HG03039 (cell line): ENCODE results near the gene CLMP.
A peak's percentile ranks its signal among the peaks of the same experiment; 100 is the strongest.
"Not testable (repeated sequence)": the region's sequence is repeated elsewhere in the genome, so short reads cannot be mapped to it uniquely, and the experiment has no call there.

Source experiments
- ATAC-seq: cut with Tn5 transposase; IDR thresholded peaks from one replicate; pipeline ENCODE4 v1.9.1; 2021; ENCODE audit warnings: mild to moderate bottlenecking, moderate library complexity; ENCODE audit not compliant: unreplicated experiment

CLMP gene

DNA sequence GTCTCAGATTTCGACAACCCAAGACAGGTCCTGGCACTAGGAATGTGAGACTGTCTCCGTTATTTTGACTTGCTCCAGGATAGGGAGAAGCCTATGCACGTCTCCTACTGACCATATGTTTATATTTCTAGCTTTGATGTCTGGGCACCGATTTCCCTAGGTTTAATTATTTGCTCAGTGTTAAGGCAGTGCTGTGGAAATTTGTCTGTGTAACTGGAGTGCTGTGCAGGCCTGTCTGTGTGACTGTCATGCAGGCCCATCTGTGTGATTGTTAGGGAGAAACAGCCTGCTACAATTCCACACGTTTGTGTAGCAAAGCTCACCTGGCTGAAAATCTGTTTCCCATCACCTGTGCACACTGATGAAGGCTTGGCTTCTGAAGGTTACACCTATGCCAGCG lies 103.5 kb downstream of the CLMP start:
- ATAC-seq: no peak

DNA sequence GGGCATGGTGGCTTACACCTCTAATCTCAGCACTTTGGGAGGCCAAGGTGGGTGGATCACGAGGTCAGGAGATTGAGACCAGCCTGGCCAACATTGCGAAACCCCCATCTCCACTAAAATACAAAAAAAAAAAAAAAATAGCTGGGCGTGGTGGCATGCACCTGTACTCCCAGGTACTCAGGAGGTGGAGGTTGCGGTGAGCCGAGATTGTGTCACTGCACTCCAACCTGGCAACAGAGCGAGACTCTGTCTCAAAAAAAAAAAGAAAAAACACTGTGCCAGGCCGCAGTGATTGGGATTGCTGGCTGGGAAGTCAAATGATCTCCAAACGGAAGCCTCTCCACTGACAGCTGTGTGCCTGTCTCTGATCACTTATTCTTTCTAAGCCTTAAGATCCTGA lies 104.9 kb downstream of the CLMP start:
- not testable (repeated sequence) for ATAC-seq

DNA sequence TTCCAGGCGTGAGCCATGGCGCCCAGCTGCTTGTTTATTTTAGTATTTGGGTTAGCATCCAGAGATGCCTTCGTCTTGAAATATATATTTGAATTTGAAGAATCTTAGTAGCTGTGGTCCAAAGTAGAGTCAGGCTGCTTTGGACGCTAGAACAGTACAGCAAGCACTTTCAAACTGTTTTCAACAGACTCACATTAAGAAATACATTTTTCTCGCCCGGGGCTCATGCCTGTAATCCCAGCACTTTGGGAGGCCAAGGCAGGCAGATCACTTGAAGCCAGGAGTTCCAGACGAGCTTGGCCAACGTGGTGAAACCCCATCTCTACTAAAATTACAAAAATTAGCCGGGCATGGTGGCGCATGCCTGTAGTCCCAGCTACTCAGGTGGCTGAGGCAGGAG lies 106.2 kb downstream of the CLMP start:
- not testable (repeated sequence) for ATAC-seq

DNA sequence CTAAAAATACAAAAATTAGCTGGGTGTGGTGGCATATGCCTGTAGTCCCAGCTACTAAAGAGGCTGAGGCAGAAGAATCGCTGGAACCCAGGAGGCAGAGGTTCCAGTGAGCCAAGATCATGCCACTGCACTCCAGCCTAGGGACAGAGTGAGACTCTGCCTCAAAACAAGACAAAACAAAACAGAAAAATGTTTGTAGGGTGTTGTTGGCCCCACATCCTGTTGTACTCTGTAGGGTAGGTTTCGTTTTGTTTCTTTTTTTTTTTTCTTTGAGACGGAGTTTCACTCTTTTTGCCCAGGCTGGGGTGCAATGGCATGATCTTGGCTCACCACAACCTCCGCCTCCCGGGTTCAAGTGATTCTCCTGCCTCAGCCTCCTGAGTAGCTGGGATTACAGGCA lies 107.4 kb downstream of the CLMP start:
- not testable (repeated sequence) for ATAC-seq

DNA sequence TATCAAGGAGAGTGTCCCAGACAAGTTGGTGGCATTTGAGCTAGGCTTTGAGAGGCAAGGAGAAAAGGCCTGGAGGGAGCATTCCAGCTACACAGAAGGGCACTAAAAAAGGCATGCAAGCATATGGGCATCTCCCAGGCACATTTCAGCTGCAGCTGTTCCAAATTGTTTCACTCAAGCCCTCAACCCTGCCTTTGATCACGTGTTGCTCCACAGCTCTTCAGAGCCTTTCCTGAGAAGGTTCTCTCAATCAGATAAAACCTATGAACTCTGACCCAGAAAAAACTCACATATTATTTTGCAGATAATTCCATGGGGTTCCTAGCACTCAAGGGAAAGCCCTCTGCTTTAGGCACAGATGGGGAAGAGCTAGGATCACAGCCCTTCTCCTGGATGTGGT lies 108.7 kb downstream of the CLMP start:
- ATAC-seq: no peak

DNA sequence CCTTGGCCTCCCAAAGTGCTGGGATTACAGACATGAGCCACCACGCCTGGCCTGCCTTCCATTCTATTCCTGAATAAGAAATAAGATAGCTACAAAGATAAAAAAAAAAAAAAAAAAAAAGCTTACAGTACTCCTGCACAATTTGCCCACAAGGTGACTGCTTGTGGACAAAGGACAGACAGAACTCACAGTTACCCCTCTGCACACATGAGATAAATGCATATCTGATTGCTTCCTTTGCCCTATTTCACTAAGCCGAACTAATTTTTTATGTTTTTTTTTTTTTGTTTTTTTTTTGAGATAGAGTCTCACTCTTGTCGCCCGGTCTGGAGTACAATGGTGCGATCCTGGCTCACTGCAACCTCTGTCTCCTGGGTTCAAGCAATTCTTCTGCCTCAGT lies 109.6 kb downstream of the CLMP start:
- ATAC-seq: no peak

DNA sequence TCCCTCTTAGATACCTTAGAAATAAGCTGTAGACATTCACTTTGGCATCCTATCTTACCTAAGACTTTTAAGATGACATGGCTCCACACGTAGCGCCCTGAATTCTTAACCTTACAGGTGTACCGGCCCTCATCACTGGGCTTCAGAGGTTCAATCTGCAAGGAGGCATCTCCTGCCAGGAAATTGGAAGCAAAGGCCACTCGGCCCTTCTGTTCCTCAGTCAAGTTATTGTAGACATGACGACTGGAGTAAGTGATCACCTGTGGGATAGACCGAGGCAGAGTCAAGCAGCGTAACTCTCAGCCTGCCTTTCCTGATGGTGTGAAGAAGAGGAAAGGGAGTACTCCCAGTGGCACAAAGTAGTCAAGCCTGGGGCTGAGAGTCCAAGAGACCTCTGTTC lies 110.6 kb downstream of the CLMP start:
- ATAC-seq: no peak

DNA sequence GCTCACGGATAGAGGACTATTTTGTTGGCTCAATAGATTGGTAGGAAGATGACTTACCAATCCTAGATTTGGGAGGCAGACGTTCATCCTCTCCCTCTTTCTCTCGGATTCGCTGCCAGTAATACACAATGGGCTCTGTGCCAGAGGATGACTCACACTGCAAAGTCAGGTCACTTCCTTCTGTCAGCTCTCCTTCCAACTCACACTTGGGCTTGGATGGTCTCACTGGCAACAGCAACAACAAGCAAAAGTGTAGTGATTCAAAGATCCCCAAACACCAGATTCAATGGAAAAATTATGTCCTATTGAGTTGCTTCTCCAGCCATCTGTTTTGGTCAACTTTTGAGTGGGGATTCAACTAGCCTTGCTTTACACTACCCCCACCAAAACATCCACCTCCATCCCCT lies 111.4 kb downstream of the CLMP start:
- ATAC-seq: no peak

DNA sequence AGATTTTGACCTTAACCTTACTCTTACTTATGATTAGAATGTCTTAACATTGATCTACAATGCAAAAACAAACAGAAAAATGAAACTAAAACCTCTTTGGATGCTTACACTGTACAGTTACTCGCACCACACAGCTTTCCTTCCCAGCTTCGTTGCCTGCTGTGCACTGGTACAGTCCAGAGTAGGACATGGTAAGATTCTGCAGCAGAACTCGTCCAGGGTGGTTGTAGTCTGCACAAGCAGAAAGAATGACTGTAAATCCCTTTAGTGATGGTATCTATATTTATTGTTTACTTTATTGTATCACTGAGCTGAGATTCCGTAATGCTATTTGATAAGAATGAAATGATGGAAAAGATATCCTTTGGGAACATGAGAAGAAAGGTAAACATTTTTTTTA lies 112.1 kb downstream of the CLMP start:
- no peak for ATAC-seq

DNA sequence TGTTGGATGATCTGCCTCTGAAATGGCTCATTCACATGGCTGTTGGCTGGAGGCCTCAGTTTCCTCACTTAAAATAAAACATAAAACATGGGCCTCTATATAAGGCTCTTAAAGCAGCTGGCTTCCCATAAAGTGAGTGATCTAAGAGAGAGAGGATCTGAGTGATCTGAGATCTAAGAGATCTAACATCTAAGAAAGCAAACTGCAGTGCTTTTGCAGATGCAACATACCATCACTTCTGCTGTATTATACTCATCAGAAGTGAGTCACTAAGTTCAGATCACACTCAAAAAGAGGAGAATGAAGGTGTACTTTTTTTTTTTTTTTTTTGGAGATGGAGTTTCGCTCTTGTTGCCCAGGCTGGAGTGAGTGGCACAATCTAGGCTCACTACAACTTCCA lies 115.0 kb downstream of the CLMP start:
- ATAC-seq: no peak

DNA sequence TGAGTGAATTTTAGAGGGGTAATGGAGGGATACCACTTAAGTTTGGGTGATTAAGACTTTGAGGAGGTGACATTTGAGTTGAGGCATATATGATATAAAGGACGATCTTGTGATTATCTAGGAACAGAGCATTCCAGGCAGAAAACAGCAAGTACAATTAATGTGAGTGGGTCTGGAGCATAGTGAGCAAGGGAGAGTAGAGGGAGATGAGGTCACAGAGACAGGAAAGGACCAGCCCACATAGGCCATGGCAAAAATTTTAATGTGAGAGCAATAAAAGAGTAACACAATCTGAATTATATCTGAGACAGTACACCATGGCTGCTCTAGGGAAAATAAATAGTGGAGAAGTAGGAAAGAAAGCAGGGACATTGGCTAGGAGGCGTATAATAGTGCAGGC lies 118.6 kb downstream of the CLMP start:
- ATAC-seq: no peak

DNA sequence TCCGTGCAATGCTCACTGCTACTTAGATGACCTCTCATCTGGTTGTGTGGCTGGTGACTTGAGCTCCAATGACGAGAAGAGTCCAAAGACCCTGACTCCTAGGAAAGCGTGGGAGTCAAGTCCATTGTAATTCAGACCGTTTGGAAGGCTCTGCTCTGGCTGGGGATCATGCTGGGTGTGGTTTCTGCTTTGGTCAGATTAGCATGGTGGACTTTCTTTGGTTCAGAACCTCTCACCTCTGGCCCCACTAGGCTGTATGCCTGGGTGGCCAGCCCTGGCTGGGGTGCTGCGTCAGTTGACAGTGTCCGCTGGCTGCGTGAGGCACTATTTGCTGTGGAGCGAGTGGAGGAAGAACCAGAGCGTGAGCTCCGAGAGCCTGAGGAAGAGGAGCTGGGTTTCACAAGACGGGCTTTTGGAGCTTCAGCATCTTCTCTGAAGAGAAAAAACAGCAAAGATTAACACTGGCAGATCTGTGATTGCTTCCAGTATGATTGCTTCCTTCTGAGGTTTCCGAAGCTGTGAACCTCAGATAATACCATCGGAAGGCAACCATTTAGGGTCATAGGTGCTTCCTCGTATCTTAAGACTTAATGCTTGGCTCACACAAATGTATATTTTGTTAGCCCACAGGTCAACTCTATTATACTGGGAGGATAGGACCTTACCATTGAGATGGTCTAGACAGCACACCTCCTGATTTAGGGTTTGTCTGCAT lies 121.5 kb downstream of the CLMP start:
- ATAC-seq: no peak

DNA sequence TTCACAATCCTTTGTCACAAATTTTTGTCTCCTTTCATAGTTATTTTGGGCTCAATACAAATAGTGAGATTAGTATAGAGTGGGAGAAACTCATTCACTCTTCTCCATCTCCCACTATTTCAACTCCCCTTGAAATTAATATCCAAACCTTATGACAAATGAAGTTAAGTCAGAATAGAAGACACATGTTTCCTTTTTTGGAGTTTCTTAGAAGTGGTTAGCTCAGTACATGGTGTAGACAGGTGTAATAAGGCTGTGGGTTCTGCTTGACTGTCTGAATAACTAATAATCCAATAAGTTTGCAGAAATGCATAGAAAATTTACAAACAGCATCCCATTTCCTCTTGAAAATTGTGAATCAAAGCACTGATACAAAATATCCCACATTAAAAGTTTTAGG lies 122.3 kb downstream of the CLMP start:
- no peak for ATAC-seq

DNA sequence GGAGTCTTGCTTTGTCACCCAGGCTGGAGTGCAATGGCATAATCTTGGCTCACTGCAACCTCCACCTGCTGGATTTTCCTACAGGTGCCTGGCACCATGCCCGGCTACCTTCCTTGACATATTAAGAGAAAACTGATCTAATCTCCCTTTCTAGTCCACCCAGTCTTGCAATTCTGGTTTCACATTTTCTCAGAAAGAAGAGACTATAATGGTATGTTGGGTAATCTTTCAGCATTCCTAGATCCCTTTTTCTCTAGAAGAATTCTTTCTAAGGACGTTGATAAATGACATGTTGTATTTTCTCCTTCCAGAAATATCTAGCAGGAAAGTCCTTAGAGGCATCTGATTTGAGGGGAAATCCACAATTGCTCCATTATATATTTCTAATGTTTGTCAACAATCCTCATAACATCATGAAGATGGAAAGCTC lies 122.7 kb downstream of the CLMP start:
- no peak for ATAC-seq

DNA sequence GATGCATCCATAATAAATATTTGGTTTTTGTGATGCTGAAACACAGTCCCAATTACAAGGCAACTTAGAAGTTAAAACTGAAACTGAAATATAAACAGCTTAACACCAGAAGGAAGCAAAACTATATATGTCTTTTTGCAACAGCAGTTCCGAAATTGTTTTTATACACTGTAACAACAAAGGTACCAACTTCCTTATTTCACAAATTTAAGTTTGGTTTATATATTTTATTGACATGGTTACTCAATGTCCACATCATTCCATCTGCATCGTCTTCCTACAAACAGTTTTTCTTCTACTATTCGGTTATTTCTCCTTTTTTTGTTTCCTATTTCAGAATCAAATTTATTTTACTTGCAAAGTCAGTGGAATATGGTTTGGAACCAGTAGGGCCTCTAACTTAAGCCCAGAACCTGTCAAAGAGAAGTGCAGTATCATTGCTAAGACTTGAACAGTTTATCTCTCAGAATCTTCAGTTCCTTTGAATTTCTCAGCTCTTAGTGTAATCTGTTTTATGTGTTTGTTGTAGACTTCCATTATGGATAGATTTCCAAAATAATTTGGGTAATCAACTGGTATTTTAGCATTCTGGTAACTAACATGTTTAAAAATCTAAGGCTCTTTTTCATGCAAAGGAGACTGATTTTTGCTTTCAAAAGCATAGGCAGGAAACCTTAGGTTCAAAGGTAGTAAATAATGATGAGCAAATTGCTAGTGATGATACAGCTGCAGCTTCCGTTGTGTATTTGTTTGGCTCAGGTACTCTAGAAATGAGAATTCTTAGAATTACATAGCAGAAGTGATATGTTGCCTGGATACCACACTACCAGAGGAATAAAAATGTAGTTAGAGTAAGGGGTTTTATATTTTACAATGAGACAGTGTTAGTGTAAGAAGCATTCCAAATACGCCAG lies 124.9 kb downstream of the CLMP start:
- no peak for ATAC-seq

DNA sequence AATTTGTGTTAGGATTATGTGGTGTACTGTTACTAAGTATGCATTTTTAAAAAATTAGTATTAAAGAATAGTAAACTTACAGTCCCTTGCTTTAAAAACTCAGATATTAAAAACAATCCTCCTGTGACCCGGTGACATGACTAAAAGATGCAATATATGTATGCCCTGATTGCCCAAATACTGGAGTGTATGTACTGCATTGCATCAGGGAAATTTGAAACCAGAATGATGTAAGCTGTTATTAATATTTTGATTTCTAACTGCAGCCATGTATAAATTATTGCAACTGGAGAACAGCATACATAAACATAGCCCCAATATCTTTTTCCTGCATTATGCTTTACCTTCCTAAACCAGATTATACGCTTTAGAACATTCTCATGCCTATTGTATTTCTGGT lies 129.4 kb downstream of the CLMP start:
- no peak for ATAC-seq

DNA sequence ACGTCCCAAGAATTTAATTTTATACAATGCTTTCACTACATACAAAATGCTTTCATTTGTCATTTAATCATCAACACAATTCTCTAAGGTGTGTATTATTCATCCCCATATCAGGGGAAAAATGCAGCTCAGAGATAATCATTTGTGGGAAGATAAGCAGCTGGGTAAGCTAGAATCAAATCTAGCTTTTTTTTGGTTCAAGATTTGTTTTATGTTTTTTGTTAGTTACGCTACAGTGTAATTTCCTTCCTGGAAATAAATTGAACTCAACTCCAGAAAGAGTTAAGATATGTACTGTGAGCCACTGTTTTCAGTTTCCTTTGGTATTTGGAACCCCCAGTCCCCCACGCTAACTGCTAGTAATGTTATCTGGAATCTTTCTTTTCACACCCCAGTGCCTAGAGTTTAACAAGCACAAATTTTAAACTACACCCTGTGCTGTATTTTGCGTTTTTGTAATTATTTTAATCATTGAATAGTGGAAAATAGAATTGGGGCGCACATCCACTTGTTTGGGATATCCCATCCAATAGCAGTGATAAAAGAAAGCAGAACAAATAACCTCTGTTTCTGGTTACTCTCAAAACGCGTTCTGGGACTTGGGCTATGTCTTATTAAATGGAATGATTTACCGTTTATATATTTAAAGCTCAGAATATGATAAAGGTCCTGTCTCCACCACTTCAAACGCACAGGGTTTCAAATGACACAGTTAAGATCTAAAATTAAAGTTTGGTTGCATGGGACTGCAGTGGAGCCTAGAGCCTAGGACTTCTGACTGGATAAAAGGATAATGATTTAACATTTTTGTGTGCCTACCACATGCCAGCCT lies 131.0 kb downstream of the CLMP start:
- ATAC-seq: no peak

DNA sequence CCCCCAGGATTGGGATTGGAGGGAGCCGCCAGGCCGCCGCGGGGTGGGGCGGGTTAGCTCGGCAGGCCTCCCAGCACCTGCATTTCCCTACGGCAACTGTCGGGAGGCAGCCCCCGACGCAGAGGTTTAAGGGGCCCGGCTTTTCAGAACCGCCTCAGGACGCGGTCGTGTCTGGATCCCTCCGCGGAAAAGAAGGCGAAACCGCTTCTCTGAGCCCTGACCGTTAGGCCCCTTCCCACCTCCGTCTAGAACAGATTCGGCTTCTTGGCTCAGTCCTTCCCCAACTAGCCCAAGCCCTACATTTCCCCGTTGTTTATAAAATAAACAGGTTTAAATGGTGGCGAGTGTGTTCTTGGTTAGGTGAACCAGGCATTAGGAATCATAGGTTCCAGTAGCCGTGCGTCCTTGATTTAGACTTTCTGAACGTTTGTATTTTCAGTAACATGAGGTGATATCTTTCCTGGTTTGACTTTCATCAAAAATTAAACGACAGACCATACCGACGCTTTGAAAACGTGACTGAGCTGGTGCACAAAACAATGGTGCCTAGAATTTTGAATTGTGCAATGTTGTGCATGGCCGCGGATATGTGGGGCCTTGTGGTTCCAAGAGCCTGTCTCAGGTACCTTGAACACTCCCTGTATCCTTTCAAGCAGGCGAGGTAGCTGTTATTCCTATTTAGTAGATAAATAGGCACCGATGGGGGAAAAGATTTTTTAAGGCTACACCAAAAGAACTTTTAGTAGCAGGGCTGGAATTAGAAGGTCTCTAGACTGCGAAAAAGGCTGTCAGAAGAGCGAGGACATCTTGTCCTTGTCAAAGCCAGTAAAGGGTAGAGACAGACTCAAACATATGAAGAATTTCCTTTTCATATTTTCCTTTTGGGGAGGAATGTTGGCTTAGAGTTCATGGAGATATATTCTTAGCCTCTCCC lies 131.9 kb downstream of the CLMP start:
- ATAC-seq: peak; percentile 3

DNA sequence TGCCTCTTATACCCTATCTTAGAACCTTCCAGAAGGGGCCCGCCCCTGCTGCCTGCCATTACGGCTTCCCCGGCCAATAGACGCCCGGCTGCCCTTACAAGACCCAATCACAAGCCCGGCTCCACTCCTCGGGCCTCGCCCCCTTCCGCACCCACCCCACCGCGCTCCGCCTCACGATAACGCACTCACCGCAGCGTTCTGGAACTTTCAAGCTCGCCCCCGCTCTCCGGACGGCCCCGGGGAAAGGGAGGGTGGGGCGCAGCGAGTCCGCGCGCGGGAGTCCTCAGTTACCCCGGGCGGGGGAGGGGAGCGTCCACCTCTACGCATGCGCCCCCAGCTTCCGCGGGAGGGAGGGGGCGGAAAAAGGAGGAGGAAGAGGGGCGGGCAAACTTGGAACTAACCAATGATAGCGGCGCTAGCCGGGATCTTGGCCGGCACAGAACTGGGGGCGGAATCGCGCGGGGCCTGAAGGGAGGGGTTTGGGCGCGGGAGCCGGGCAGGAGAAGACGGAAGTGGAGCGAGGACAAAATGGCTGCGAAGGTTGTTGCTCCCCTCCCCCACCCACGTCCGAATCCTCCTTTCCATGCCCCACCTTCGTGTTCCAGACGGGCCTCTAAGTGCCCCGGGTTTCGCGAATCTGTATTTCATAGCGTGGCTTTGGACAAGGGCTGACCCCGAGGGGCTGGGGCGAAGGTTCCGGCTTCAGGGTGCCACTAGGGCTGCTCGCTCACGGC lies 132.7 kb downstream of the CLMP start:
- ATAC-seq: peak; percentile 91
